HepG2 (cell line): ENCODE results near the gene FOSB. TPM values are rescaled to one million over a fixed set of nuclear protein-coding genes. Genes with fewer than 3 reads are reported as not detected.

Experiments used
- MAZ ChIP-seq, 2 experiments: sonication (generic) in 1 of 2; formaldehyde crosslinking in 1 of 2; IDR thresholded peaks; 2 replicates each; pipeline versions ENCODE4 v1.5.0 to v1.6.1; 2012 to 2020; ENCODE audit warnings: low read depth in 2 of 2, mild to moderate bottlenecking in 2 of 2, borderline replicate concordance in 1 of 2, improper control_type of control experiment in 1 of 2, low read length in 1 of 2, missing genetic modification reagents in 1 of 2, moderate library complexity in 1 of 2
- NFRKB ChIP-seq: fragments of 450-650 bp; IDR thresholded peaks from 2 replicates; pipeline ENCODE4 v1.6.1; 2017
- SP1 ChIP-seq, 2 experiments: fragments of 450-650 bp in 1 of 2; sonication (generic) in 1 of 2; formaldehyde crosslinking in 1 of 2; IDR thresholded peaks; 2 replicates each; pipeline versions ENCODE4 v1.4.0 to v1.6.1; 2016 to 2020; ENCODE audit warnings: missing genetic modification reagents in 1 of 2
- THAP11 ChIP-seq: IDR thresholded peaks from 2 replicates; pipeline ENCODE4 v1.6.1; 2016; ENCODE audit warnings: missing biosample characterization, missing genetic modification reagents
- ZBTB42 ChIP-seq: sonication (generic); formaldehyde crosslinking; IDR thresholded peaks from 2 replicates; pipeline ENCODE4 v1.5.0; 2020; ENCODE audit warnings: mild to moderate bottlenecking, missing genetic modification reagents
- ZNF138 ChIP-seq: sonication (generic); formaldehyde crosslinking; IDR thresholded peaks from 2 replicates; pipeline ENCODE4 v1.5.0; 2020; ENCODE audit warnings: mild to moderate bottlenecking, low read depth, missing genetic modification reagents
- ZNF234 ChIP-seq: sonication (generic); formaldehyde crosslinking; conservative IDR thresholded peaks from 2 replicates; pipeline ENCODE4 v1.5.1; 2020; ENCODE audit warnings: mild to moderate bottlenecking, missing genetic modification reagents
- ZNF326 ChIP-seq: sonication (generic); formaldehyde crosslinking; IDR thresholded peaks from 2 replicates; pipeline ENCODE4 v1.4.0; 2020; ENCODE audit warnings: missing genetic modification reagents, borderline replicate concordance
- ZNF501 ChIP-seq: sonication (generic); formaldehyde crosslinking; IDR thresholded peaks from 2 replicates; pipeline ENCODE4 v1.5.1; 2020; ENCODE audit warnings: mild to moderate bottlenecking, moderate library complexity, missing genetic modification reagents
- ZNF678 ChIP-seq: sonication (generic); formaldehyde crosslinking; IDR thresholded peaks from 2 replicates; pipeline ENCODE4 v1.4.0; 2020; ENCODE audit warnings: mild to moderate bottlenecking, missing genetic modification reagents
- polyA plus RNA-seq, 8 experiments: library from polyadenylated mRNA; depleted of rRNA in 3 of 8; stranded (reverse) in 7 of 8; unstranded in 1 of 8; fragments of >200 nt; fragmentation: Illumina TruSeq in 4 of 8; extraction: Trizol in 4 of 8; gene quantifications; 2 replicates each; pipeline versions ENCODE4 v1.2.1 to v1.2.3, GENCODE V29; 2011 to 2016; ENCODE audit warnings: low read depth in 4 of 8, missing spikeins in 1 of 8, mixed read lengths in 1 of 8; ENCODE audit not compliant: insufficient read depth in 1 of 8
- total RNA-seq, 5 experiments: library from RNA; depleted of rRNA; stranded (reverse); fragments of >200 nt; fragmentation: Illumina TruSeq; extraction: Trizol; gene quantifications; 2 replicates each; pipeline ENCODE4 v1.2.3, GENCODE V29; 2016; ENCODE audit warnings: low read depth in 1 of 5
- TF ChIP-seq, protein P1 (sequence below): sonication (generic); formaldehyde crosslinking; IDR thresholded peaks from 2 replicates; pipeline ENCODE4 v1.8.1; 2023; ENCODE audit warnings: missing genetic modification reagents, inconsistent platforms, borderline replicate concordance
- TF ChIP-seq, protein P2 (sequence below): sonication (generic); formaldehyde crosslinking; IDR thresholded peaks from 2 replicates; pipeline ENCODE4 v1.9.0; 2022; ENCODE audit warnings: low read depth, missing genetic modification reagents
- TF ChIP-seq, protein P3 (sequence below): sonication (generic); formaldehyde crosslinking; IDR thresholded peaks from one replicate; pipeline ENCODE4 v1.5.1; 2020; ENCODE audit warnings: mild to moderate bottlenecking, missing genetic modification reagents; ENCODE audit errors: not compliant biosample characterization
- TF ChIP-seq, protein P4 (sequence below): IDR thresholded peaks from 2 replicates; pipeline ENCODE4 v1.6.1; 2012; ENCODE audit warnings: low read depth, low read length, improper control_type of control experiment

Gene FOSB
- total and polyA plus RNA-seq, 2 of the 13 experiments (the other 11 are each of a cell fraction or from before 2014, with no cell fraction given) = 2.8 to 6.0 TPM

DNA sequence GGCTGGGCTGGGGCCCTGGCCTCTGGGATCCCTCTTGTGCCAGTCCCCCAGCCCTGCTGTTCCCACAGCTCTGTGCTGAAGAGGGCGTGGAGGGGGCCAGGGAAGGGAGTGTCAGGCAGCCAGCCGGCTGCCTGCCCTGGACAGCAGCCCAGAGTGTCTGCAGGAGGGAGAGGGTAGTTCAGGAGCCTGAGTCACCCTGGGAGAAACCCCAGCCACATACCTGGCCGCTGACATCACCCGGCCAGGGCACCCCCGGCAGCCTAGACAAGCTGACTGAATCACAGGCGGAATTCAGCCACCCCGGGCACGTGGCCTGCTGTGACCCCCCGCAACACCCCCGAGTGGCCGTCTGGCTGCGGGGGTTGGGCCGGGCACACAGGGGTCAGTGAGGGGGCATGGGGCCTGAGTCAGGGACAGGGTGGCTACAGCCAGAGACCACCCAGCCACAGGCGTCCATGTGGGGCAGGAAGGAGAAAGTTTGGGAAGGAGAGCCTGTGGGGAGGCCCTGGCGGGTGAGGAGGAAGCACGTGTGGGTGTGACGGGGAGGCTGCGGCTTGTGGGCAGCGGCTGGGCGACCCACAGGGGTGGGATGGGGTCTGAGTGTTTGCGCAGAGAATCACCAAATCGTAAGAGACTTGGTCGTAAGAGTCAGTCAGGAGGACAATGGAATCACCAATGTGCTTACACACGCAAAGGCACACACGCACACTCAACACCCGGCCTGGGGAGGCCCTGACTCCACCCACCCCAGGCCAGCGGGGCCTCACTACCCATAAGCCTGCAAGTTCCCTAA, 11.9 kb upstream of the FOSB start (continued):
- TF ChIP-seq, protein P1, sequence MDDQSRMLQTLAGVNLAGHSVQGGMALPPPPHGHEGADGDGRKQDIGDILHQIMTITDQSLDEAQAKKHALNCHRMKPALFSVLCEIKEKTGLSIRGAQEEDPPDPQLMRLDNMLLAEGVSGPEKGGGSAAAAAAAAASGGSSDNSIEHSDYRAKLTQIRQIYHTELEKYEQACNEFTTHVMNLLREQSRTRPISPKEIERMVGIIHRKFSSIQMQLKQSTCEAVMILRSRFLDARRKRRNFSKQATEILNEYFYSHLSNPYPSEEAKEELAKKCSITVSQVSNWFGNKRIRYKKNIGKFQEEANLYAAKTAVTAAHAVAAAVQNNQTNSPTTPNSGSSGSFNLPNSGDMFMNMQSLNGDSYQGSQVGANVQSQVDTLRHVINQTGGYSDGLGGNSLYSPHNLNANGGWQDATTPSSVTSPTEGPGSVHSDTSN (CRISPR knock-in tag) = no peak
- TF ChIP-seq, protein P2, sequence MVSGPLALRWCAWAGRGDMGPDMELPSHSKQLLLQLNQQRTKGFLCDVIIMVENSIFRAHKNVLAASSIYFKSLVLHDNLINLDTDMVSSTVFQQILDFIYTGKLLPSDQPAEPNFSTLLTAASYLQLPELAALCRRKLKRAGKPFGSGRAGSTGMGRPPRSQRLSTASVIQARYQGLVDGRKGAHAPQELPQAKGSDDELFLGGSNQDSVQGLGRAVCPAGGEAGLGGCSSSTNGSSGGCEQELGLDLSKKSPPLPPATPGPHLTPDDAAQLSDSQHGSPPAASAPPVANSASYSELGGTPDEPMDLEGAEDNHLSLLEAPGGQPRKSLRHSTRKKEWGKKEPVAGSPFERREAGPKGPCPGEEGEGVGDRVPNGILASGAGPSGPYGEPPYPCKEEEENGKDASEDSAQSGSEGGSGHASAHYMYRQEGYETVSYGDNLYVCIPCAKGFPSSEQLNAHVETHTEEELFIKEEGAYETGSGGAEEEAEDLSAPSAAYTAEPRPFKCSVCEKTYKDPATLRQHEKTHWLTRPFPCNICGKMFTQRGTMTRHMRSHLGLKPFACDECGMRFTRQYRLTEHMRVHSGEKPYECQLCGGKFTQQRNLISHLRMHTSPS (CRISPR knock-in tag) = no peak
- TF ChIP-seq THAP11 (CRISPR knock-in tag) (peak; percentile 61), NFRKB (no peak), ZNF501 (CRISPR knock-in tag) (peak; percentile 92), ZNF138 (no peak), ZBTB42 (CRISPR knock-in tag) (no peak), MAZ (IDR thresholded peaks at IDR 0.05; ENCODE audit: borderline replicate concordance, low read depth, low read length) (peak; percentile 66), MAZ (CRISPR knock-in tag; IDR thresholded peaks at IDR 0.05; ENCODE audit: low read depth) (peak; percentile 71), ZNF326 (no peak), ZNF678 (CRISPR knock-in tag) (0 out of 2 replicates have a peak, but pooled peaks have one; percentile 23), SP1 (IDR thresholded peaks at IDR 0.05) (no peak), SP1 (CRISPR knock-in tag; IDR thresholded peaks at IDR 0.05) (no peak), ZNF234 (CRISPR knock-in tag) (no peak)
- TF ChIP-seq, protein P3, sequence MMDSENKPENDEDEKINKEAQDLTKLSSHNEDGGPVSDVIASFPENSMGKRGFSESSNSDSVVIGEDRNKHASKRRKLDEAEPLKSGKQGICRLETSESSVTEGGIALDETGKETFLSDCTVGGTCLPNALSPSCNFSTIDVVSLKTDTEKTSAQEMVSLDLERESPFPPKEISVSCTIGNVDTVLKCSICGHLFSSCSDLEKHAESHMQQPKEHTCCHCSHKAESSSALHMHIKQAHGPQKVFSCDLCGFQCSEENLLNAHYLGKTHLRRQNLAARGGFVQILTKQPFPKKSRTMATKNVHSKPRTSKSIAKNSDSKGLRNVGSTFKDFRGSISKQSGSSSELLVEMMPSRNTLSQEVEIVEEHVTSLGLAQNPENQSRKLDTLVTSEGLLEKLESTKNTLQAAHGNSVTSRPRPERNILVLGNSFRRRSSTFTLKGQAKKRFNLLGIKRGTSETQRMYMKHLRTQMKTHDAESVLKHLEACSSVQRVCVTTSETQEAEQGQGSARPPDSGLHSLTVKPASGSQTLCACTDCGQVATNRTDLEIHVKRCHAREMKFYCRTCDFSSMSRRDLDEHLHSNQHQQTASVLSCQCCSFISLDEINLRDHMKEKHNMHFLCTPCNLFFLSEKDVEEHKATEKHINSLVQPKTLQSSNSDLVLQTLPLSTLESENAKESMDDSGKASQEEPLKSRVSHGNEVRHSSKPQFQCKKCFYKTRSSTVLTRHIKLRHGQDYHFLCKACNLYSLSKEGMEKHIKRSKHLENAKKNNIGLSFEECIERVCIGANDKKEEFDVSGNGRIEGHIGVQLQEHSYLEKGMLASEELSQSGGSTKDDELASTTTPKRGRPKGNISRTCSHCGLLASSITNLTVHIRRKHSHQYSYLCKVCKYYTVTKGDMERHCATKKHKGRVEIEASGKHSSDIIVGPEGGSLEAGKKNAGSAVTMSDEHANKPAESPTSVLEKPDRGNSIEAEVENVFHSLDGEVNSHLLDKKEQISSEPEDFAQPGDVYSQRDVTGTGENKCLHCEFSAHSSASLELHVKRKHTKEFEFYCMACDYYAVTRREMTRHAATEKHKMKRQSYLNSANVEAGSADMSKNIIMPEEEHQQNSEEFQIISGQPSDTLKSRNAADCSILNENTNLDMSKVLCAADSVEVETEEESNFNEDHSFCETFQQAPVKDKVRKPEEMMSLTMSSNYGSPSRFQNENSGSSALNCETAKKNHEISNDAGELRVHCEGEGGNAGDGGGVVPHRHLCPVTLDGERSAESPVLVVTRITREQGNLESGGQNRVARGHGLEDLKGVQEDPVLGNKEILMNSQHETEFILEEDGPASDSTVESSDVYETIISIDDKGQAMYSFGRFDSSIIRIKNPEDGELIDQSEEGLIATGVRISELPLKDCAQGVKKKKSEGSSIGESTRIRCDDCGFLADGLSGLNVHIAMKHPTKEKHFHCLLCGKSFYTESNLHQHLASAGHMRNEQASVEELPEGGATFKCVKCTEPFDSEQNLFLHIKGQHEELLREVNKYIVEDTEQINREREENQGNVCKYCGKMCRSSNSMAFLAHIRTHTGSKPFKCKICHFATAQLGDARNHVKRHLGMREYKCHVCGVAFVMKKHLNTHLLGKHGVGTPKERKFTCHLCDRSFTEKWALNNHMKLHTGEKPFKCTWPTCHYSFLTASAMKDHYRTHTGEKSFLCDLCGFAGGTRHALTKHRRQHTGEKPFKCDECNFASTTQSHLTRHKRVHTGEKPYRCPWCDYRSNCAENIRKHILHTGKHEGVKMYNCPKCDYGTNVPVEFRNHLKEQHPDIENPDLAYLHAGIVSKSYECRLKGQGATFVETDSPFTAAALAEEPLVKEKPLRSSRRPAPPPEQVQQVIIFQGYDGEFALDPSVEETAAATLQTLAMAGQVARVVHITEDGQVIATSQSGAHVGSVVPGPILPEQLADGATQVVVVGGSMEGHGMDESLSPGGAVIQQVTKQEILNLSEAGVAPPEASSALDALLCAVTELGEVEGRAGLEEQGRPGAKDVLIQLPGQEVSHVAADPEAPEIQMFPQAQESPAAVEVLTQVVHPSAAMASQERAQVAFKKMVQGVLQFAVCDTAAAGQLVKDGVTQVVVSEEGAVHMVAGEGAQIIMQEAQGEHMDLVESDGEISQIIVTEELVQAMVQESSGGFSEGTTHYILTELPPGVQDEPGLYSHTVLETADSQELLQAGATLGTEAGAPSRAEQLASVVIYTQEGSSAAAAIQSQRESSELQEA = peak; percentile 41
- TF ChIP-seq, protein P4, sequence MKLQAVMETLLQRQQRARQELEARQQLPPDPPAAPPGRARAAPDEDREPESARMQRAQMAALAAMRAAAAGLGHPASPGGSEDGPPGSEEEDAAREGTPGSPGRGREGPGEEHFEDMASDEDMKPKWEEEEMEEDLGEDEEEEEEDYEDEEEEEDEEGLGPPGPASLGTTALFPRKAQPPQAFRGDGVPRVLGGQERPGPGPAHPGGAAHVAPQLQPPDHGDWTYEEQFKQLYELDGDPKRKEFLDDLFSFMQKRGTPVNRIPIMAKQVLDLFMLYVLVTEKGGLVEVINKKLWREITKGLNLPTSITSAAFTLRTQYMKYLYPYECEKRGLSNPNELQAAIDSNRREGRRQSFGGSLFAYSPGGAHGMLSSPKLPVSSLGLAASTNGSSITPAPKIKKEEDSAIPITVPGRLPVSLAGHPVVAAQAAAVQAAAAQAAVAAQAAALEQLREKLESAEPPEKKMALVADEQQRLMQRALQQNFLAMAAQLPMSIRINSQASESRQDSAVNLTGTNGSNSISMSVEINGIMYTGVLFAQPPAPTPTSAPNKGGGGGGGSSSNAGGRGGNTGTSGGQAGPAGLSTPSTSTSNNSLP = no peak
